ENCODE data around the gene CSMD2.

GRCh38 chr1:33727310-33727709, 437.7 kb downstream of the CSMD2 start:
- no peak for TF ChIP-seq CTCF (conservative IDR thresholded peaks at IDR 0.05; ENCODE audit: low read depth, low read length)
- TF ChIP-seq EZH2 (IDR thresholded peaks at IDR 0.05; ENCODE audit: borderline replicate concordance, low read depth, low read length, poor library complexity, severe bottlenecking) = no peak
